Stimulated activated CD8-positive, alpha-beta memory T cell treated with anti-CD3 and anti-CD28 coated beads, Interleukin-4, amount 100 ng/mL, for 4 hours (primary cell): ENCODE measurements around the gene PLEKHM3.
"Not testable (repeated sequence)": the region's sequence is repeated elsewhere in the genome, so short reads cannot be mapped to it uniquely, and the experiment has no call there.

Experiments
- DNase-seq, 2 donors: peaks; one replicate each; pipeline ENCODE4 v3.0.0-alpha.2; 2020; ENCODE audit warnings: low read depth in 2 of 2, low spot score in 1 of 2

Gene PLEKHM3

GRCh38 chr2:207926989-207927300 lies 98.4 kb downstream of the PLEKHM3 start:
- DNase-seq, result no peak

GRCh38 chr2:207926133-207926988 lies 99.0 kb downstream of the PLEKHM3 start:
- no peak for DNase-seq

GRCh38 chr2:207925601-207926000 lies 99.7 kb downstream of the PLEKHM3 start:
- DNase-seq, result no peak

GRCh38 chr2:207921606-207922005 lies 103.7 kb downstream of the PLEKHM3 start:
- no peak for DNase-seq

- DNase-seq, result no peak
Observed at GRCh38 chr2:207920721-207921120, 104.6 kb downstream of the PLEKHM3 start.

- no peak for DNase-seq
Observed at GRCh38 chr2:207920321-207920720, 105.0 kb downstream of the PLEKHM3 start.

GRCh38 chr2:207919164-207919919 lies 106.0 kb downstream of the PLEKHM3 start:
- DNase-seq, result no peak

GRCh38 chr2:207914716-207915115 lies 110.6 kb downstream of the PLEKHM3 start:
- DNase-seq, result no peak

- DNase-seq, result no peak
Observed at GRCh38 chr2:207913772-207914358, 111.5 kb downstream of the PLEKHM3 start.

GRCh38 chr2:207911856-207912255 lies 113.5 kb downstream of the PLEKHM3 start:
- no peak for DNase-seq

- DNase-seq, result no peak
Observed at GRCh38 chr2:207911215-207911614, 114.1 kb downstream of the PLEKHM3 start.

GRCh38 chr2:207906495-207906894 lies 118.8 kb downstream of the PLEKHM3 start:
- not testable (repeated sequence) for DNase-seq

GRCh38 chr2:207905546-207905945 lies 119.8 kb downstream of the PLEKHM3 start:
- DNase-seq, result no peak

- DNase-seq, result no peak
Observed at GRCh38 chr2:207903236-207903635, 122.1 kb downstream of the PLEKHM3 start.

- no peak for DNase-seq
Observed at GRCh38 chr2:207902821-207903220, 122.5 kb downstream of the PLEKHM3 start.

GRCh38 chr2:207901829-207902228 lies 123.5 kb downstream of the PLEKHM3 start:
- DNase-seq, result no peak

GRCh38 chr2:207901401-207901800 lies 123.9 kb downstream of the PLEKHM3 start:
- DNase-seq, result no peak

GRCh38 chr2:207898354-207898695 lies 127.0 kb downstream of the PLEKHM3 start:
- DNase-seq, result no peak

GRCh38 chr2:207897541-207898353 lies 127.6 kb downstream of the PLEKHM3 start:
- DNase-seq, result no peak

GRCh38 chr2:207896525-207897285 lies 128.6 kb downstream of the PLEKHM3 start:
- no peak for DNase-seq
